Fibroblast of skin of right quadriceps (primary cell): ENCODE measurements around the gene MYH4.

Experiments used
- DNase-seq: peaks from one replicate; pipeline ENCODE4 v3.0.0-alpha.2; 2013

MYH4 gene

DNA sequence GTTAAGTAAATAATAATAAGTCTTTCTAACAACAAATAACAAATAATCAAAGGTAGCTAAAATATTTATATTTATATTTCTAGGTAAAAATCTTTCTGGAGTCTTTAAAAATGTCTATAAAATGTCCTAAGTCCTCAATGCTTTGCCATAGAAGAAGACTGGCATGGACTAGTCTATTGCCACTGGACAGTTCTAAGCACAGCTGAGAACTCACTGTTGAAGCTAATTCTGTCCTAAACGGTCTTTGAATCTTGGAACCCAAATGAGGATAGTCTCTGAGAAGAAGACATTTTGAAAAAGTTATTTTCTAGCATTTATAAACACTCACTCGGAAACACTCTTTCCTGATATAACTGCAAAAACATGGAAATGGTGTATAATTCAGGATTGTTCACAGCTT is 48.1 kb downstream of the MYH4 start:
- no peak for DNase-seq

DNA sequence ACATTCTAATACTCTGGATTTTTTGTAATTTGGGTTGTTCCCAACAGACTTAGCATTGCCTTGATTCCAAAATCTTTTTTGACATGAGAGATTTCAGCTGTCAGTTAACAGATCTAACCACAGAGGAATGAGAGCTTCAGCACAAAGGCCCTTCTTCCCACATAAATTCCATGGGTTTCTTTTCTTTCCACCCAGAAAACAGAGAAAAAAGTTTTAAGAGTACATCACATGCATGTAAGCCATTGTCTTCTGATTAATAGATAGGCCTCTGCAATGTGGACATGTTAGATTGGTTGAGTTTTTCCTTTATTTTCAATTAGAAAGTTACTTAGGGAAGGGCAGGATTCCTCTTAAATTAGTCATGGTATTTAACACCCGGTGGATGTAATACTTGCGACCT is 48.5 kb downstream of the MYH4 start:
- no peak for DNase-seq

DNA sequence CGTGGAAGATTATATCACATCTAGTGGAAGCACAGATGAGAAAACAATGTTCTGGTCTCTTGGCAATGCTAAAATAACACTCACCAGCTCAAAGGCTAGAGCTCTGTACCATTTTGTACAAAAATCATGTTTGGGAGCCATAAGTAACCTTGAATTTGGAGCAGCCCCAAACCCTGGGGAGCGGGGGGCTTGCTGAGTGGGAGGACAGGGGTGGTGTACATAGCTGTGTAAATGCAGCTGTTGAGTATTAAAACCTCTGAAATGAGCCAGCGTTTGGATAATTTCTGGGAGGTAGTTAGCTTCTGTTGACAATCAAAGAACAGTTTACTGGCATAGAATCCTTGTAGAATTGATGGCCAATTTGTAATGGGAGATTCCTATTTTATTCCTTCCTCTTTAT is 51.9 kb downstream of the MYH4 start:
- DNase-seq: no peak

DNA sequence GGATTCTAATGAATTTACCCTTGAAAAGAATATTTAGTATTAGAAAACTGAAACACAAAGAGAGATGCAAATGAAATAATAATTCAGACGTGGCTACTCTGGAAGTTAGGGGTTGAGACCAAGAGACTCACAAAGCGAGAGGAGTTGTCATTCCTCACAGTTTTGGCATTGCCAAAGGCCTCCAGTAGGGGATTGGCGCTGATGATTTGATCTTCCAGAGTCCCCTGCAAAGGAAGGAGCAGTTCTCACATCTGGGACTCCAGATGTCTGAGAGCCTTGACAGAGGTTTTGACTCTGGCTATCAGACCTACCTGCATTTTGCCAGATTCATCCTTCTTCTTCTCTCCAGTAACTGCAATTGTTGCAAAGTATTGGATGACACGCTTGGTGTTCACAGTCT is 54.2 kb downstream of the MYH4 start:
- DNase-seq: no peak

DNA sequence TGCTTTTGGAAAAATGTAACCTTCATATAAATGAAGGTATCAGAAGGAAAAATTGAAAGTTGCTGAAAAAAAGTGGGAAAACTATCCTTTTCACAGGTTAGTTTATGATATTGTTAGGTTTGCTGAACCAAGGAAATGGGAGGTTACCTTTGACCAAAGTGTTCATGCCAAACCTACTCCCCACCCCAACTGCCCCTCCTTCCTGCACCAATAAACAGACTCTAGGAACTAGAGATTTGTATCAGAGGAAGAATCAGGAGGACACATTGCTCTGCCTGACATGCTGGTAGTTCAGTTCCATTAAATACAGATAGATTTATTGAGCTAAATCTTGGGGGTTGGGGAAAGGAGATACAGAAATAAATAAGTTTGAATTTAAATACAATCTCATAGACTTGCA is 65.8 kb downstream of the MYH4 start:
- no peak for DNase-seq

DNA sequence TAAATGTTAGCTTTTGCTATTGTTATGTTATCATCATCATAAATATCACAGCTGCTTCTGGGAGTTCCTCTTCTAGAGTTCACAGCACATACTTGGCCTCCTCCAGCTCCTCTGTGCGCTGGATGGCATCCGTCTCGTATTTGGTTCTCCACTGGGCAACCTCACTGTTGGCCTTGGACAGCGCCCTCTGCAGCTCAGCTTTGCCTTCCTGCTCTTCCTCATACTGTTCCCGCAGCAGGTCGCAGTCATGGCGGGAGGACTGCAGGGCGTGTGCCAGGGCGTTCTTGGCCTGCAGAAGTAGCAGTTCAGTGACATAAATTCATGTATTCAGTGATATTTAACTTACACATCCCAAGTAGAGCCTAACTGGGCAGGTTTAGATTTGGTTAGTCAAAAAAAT is 71.0 kb downstream of the MYH4 start:
- DNase-seq: no peak

DNA sequence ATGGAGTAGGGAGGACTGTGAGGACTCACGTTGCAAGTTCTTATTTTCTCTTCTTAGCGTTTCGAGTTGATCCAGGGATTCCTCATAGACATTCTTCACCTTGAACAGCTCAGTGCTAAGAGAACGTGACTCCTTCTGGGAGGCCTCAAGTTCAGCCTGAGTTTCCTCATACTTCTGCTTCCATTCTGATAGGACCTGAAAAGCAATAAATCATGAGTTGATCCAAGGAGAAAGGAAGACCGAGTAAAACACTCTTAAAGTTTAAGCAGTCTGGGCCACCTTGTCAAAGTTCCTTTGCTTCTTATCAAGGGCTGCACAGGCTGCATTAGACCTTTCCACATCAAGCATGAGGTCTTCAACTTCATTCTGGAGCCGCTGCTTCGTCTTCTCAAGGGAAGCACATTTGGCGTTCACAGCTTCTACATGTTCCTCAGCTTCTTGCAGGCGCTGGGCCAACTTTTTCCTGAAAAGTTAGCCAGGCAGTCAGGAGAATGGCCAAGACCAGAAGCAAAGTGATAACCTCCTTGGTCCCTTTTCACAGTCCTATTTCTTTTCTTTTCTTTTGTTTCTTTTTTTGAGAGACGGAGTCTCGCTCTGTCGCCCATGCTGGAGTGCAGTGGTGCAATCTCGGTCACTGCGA is 72.7 kb downstream of the MYH4 start:
- DNase-seq: no peak

DNA sequence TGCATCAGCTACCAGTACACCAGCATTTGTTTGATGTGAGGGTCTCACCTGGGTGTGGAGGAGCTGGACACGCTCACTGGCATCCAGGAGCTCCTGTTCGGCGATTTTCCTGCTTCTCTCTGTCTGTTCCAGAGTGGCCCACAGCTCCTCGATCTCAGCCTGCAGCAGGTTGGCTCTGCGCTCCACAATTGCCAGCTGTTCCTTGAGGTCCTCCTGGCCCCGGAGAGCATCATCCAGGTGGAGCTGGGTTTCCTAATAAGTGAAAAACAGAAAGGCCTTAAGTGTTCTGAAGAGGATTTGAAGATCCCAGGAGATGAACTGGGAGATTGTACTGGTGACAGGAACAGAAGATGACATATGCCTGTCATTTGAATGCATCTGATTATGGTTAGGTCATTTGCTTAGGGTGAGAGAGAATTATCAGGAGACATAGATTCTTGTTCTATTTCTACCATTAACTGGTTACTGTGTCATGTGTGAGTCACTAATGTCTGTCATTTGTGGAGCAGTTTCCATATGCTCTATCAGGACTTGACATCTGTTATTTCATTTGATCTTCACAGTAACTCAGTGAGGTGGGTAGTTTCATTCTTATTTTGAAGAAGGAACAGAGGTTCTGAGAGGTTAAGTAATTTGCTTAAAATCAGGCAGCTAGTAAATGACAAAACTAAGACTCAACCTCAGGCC is 75.0 kb downstream of the MYH4 start:
- DNase-seq: no peak
